GM23338 (cell line): ENCODE measurements around the gene RAD23A. TPM values are rescaled to one million over a fixed set of nuclear protein-coding genes. Genes with fewer than 3 reads are reported as not detected.

Experiments used
- ATAC-seq: fragments of 200-7000 bp; cut with Tn5 transposase; 3 replicates; pipeline ENCODE4 v1.9.1; 2020
- DNase-seq: peaks from one replicate; pipeline ENCODE4 v3.0.0-alpha.2; 2015; ENCODE audit warnings: low spot score
- H2AFZ ChIP-seq: fragments of 200-600 bp; sonication (generic); 2 replicates; pipeline ENCODE4 v1.8.0; 2016; ENCODE audit warnings: antibody characterized with exemption, mild to moderate bottlenecking, moderate library complexity
- H3F3A ChIP-seq: fragments of 200-600 bp; sonication (generic); replicated peaks from 2 replicates; pipeline ENCODE4 v1.8.0; 2017; ENCODE audit warnings: antibody characterized with exemption, mixed run types, low read depth
- H3K27ac ChIP-seq: fragments of 200-600 bp; sonication (generic); 2 replicates; pipeline ENCODE4 v1.6.1; 2016; ENCODE audit warnings: low read depth
- H3K27me3 ChIP-seq: fragments of 200-600 bp; sonication (generic); 2 replicates; pipeline ENCODE4 v1.8.0; 2016; ENCODE audit warnings: mild to moderate bottlenecking, mixed run types, moderate library complexity; ENCODE audit not compliant: insufficient read depth
- H3K36me3 ChIP-seq: fragments of 200-600 bp; sonication (generic); 2 replicates; pipeline ENCODE4 v1.8.0; 2016; ENCODE audit warnings: mild to moderate bottlenecking; ENCODE audit not compliant: insufficient read depth
- H3K4me1 ChIP-seq: fragments of 200-600 bp; sonication (generic); 2 replicates; pipeline ENCODE4 v1.8.0; 2016; ENCODE audit warnings: mild to moderate bottlenecking, moderate library complexity; ENCODE audit not compliant: insufficient read depth
- H3K4me2 ChIP-seq: fragments of 200-600 bp; sonication (generic); 2 replicates; pipeline ENCODE4 v1.7.1; 2017; ENCODE audit warnings: mixed run types
- H3K4me3 ChIP-seq: fragments of 200-600 bp; sonication (generic); 2 replicates; pipeline ENCODE4 v1.6.1; 2016; ENCODE audit warnings: mixed run types
- H3K79me2 ChIP-seq: fragments of 200-600 bp; sonication (generic); replicated peaks from 2 replicates; pipeline ENCODE4 v1.8.0; 2017; ENCODE audit warnings: mild to moderate bottlenecking; ENCODE audit not compliant: insufficient read depth
- H3K9me2 ChIP-seq: fragments of 200-600 bp; sonication (generic); 2 replicates; pipeline ENCODE4 v1.8.0; 2017; ENCODE audit not compliant: insufficient read depth
- H4K20me1 ChIP-seq: fragments of 200-600 bp; sonication (generic); replicated peaks from 2 replicates; pipeline ENCODE4 v1.8.0; 2017; ENCODE audit warnings: mild to moderate bottlenecking; ENCODE audit not compliant: insufficient read depth
- H3K27ac Mint-ChIP-seq: 2 replicates; pipeline ENCODE4 v1.8.0; 2020; ENCODE audit warnings: inconsistent platforms, mild to moderate bottlenecking, moderate library complexity, mixed read lengths
- H3K27me3 Mint-ChIP-seq: 3 replicates; pipeline ENCODE4 v1.8.0; 2022; ENCODE audit warnings: low read depth, mild to moderate bottlenecking, moderate library complexity, mixed read lengths, inconsistent platforms; ENCODE audit not compliant: insufficient read depth, poor library complexity
- H3K36me3 Mint-ChIP-seq: 3 replicates; pipeline ENCODE4 v1.8.0; 2021; ENCODE audit warnings: low read depth, mild to moderate bottlenecking, inconsistent platforms, moderate library complexity, mixed read lengths
- H3K4me1 Mint-ChIP-seq: 3 replicates; pipeline ENCODE4 v1.8.0; 2020; ENCODE audit warnings: mild to moderate bottlenecking, inconsistent platforms, mixed read lengths
- H3K4me3 Mint-ChIP-seq: 3 replicates; pipeline ENCODE4 v1.8.0; 2021; ENCODE audit warnings: moderate library complexity, mild to moderate bottlenecking, inconsistent platforms, mixed read lengths
- H3K9me3 Mint-ChIP-seq: 3 replicates; pipeline ENCODE4 v1.8.0; 2020; ENCODE audit warnings: moderate library complexity, mild to moderate bottlenecking, inconsistent platforms, mixed read lengths
- CREB1 ChIP-seq: fragments of 250-450 bp; sonication (Bioruptor Pico); IDR thresholded peaks from 2 replicates; pipeline ENCODE4 v1.5.0; 2020; ENCODE audit warnings: low read depth, mild to moderate bottlenecking, moderate library complexity
- CTCF ChIP-seq, 2 experiments: fragments of 200-600 bp in 1 of 2; sonication (generic) in 1 of 2; conservative IDR thresholded peaks; 2 replicates each; pipeline versions ENCODE4 v1.5.1 to v1.6.1; 2016 to 2017; ENCODE audit warnings: antibody characterized with exemption in 2 of 2, low read depth in 2 of 2, mild to moderate bottlenecking in 2 of 2, moderate library complexity in 1 of 2
- ETS1 ChIP-seq: IDR thresholded peaks from 2 replicates; pipeline ENCODE4 v1.6.1; 2016; ENCODE audit warnings: antibody characterized with exemption
- EZH2 ChIP-seq: fragments of 200-600 bp; sonication (generic); IDR thresholded peaks from one replicate; pipeline ENCODE4 v1.8.0; 2017; ENCODE audit warnings: antibody characterized with exemption, mild to moderate bottlenecking, low read depth; ENCODE audit not compliant: unreplicated experiment
- EZH2phosphoT487 ChIP-seq: fragments of 200-600 bp; sonication (generic); IDR thresholded peaks from one replicate; pipeline ENCODE4 v1.8.1; 2018; ENCODE audit warnings: antibody characterized with exemption; ENCODE audit not compliant: unreplicated experiment
- JUNB ChIP-seq: IDR thresholded peaks from one replicate; pipeline ENCODE4 v1.6.1; 2016; ENCODE audit warnings: antibody characterized with exemption; ENCODE audit not compliant: unreplicated experiment
- NANOG ChIP-seq: IDR thresholded peaks from 2 replicates; pipeline ENCODE4 v1.6.1; 2016; ENCODE audit warnings: antibody characterized with exemption, borderline replicate concordance
- POLR2AphosphoS5 ChIP-seq: IDR thresholded peaks from 2 replicates; pipeline ENCODE4 v1.6.1; 2016; ENCODE audit warnings: antibody characterized with exemption, low read depth
- ZNF331 ChIP-seq: fragments of 250-450 bp; sonication (Bioruptor Pico); IDR thresholded peaks from 2 replicates; pipeline ENCODE4 v1.5.0; 2020; ENCODE audit warnings: low read depth, mild to moderate bottlenecking, moderate library complexity
- polyA plus RNA-seq: library from polyadenylated mRNA; unstranded; fragments of >200 nt; fragmentation: Nextera tagmentation; extraction: Ambion mirVana; gene quantifications from 2 replicates; pipeline ENCODE4 v1.2.1, GENCODE V29; 2016
- total RNA-seq: library from RNA; depleted of rRNA; stranded (reverse); fragments of >200 nt; shearing (Covaris generic); gene quantifications from 2 replicates; pipeline ENCODE4 v1.2.3, GENCODE V29; 2014
- TF ChIP-seq, protein P1 (sequence below): fragments of 250-450 bp; sonication (Bioruptor Pico); IDR thresholded peaks from 2 replicates; pipeline ENCODE4 v1.5.0; 2020; ENCODE audit warnings: mild to moderate bottlenecking, moderate library complexity

RAD23A gene
- total and polyA plus RNA-seq, 2 experiments from 2014 or later = 69.7 to 127 TPM

DNA sequence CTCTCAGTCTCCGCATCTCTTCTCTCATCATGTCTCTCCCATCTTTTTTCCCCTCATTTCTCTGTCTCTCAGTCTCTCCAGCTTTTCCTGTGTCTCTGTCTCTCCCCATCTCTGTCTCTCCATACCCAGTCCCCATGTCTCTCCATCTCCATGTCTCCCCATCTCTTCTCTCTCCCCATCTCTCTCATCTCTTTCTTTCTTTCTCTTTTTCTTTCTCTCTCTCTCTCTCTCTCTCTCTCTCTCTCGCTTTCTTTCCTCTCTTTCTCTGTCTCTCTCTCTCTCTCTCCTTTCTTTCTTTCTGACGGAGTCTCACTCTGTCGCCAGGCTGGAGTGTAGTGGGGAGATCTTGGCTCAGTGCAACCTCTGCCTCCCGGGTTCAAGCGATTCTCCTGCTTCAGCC, 37.0 kb downstream of the RAD23A start:
- H3K27me3 Mint-ChIP-seq = peaks cover 26% of the 10 kb centered on the region
- no peaks in the 10 kb centered on the region for H3K36me3 Mint-ChIP-seq
- H3K4me3 Mint-ChIP-seq = no peak overlapping the region
- H3K9me3 Mint-ChIP-seq = no peaks in the 10 kb centered on the region
- no peaks in the 10 kb centered on the region for H3K9me2 ChIP-seq
- H3K27ac ChIP-seq = no peak overlapping the region
- H3K27me3 ChIP-seq = peaks cover 39% of the 10 kb centered on the region
- H3K27ac Mint-ChIP-seq = no peak overlapping the region
- H3K36me3 ChIP-seq = no peaks in the 10 kb centered on the region
- peak overlapping the region; percentile 91; the same call in 1 of the 2 replicates for H2AFZ ChIP-seq
- H3F3A ChIP-seq = peaks cover 13% of the 10 kb centered on the region; the same call in 1 of the 2 replicates
- DNase-seq (no peak), ATAC-seq (no peak)
- peak overlapping the region; percentile 71; the same call in 1 of the 2 replicates for H3K4me2 ChIP-seq
- peak overlapping the region; percentile 56; the same call in 1 of the 2 replicates for H3K4me3 ChIP-seq
- H3K4me1 Mint-ChIP-seq = peaks cover 9% of the 10 kb centered on the region
- no peaks in the 10 kb centered on the region for H3K79me2 ChIP-seq
- no peaks in the 10 kb centered on the region; the same call in 1 of the 2 replicates for H3K4me1 ChIP-seq
- no peaks in the 10 kb centered on the region for H4K20me1 ChIP-seq
- no peak for TF ChIP-seq EZH2
- no peak for TF ChIP-seq ZNF331 (CRISPR knock-in tag)
- no peak for TF ChIP-seq CTCF (conservative IDR thresholded peaks at IDR 0.05; ENCODE audit: low read depth in 2 of 2)

DNA sequence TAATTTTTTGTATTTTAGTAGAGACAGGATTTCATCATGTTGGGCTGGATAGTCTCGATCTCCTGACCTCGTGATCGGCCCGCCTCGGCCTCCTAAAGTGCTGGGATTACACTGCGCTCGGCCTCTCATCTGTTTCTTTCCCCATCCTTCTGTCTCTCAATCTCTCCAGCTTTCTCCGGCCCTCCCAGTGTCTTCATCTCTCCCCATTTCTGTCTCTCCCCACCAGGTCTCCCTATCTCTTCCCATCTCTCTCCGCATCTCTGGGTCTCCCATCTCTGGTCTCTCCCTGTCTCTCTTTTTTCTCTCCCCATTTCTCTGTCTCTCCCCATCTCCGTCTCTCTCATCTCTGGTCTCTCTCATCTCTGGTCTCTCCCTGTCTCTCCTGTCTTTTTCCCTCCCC, 37.4 kb downstream of the RAD23A start:
- no peak overlapping the region for H3K27ac Mint-ChIP-seq
- H2AFZ ChIP-seq = peak overlapping the region; percentile 91
- TF ChIP-seq EZH2 = no peak
- TF ChIP-seq, protein P1, sequence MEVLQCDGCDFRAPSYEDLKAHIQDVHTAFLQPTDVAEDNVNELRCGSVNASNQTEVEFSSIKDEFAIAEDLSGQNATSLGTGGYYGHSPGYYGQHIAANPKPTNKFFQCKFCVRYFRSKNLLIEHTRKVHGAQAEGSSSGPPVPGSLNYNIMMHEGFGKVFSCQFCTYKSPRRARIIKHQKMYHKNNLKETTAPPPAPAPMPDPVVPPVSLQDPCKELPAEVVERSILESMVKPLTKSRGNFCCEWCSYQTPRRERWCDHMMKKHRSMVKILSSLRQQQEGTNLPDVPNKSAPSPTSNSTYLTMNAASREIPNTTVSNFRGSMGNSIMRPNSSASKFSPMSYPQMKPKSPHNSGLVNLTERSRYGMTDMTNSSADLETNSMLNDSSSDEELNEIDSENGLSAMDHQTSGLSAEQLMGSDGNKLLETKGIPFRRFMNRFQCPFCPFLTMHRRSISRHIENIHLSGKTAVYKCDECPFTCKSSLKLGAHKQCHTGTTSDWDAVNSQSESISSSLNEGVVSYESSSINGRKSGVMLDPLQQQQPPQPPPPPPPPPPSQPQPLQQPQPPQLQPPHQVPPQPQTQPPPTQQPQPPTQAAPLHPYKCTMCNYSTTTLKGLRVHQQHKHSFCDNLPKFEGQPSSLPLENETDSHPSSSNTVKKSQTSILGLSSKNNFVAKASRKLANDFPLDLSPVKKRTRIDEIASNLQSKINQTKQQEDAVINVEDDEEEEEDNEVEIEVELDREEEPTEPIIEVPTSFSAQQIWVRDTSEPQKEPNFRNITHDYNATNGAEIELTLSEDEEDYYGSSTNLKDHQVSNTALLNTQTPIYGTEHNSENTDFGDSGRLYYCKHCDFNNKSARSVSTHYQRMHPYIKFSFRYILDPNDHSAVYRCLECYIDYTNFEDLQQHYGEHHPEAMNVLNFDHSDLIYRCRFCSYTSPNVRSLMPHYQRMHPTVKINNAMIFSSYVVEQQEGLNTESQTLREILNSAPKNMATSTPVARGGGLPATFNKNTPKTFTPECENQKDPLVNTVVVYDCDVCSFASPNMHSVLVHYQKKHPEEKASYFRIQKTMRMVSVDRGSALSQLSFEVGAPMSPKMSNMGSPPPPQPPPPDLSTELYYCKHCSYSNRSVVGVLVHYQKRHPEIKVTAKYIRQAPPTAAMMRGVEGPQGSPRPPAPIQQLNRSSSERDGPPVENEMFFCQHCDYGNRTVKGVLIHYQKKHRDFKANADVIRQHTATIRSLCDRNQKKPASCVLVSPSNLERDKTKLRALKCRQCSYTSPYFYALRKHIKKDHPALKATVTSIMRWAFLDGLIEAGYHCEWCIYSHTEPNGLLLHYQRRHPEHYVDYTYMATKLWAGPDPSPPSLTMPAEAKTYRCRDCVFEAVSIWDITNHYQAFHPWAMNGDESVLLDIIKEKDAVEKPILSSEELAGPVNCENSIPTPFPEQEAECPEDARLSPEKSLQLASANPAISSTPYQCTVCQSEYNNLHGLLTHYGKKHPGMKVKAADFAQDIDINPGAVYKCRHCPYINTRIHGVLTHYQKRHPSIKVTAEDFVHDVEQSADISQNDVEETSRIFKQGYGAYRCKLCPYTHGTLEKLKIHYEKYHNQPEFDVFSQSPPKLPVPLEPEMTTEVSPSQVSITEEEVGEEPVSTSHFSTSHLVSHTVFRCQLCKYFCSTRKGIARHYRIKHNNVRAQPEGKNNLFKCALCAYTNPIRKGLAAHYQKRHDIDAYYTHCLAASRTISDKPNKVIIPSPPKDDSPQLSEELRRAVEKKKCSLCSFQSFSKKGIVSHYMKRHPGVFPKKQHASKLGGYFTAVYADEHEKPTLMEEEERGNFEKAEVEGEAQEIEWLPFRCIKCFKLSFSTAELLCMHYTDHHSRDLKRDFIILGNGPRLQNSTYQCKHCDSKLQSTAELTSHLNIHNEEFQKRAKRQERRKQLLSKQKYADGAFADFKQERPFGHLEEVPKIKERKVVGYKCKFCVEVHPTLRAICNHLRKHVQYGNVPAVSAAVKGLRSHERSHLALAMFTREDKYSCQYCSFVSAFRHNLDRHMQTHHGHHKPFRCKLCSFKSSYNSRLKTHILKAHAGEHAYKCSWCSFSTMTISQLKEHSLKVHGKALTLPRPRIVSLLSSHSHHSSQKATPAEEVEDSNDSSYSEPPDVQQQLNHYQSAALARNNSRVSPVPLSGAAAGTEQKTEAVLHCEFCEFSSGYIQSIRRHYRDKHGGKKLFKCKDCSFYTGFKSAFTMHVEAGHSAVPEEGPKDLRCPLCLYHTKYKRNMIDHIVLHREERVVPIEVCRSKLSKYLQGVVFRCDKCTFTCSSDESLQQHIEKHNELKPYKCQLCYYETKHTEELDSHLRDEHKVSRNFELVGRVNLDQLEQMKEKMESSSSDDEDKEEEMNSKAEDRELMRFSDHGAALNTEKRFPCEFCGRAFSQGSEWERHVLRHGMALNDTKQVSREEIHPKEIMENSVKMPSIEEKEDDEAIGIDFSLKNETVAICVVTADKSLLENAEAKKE (CRISPR knock-in tag) = no peak
- TF ChIP-seq EZH2phosphoT487 = no peak
- no peak for TF ChIP-seq NANOG
- TF ChIP-seq CREB1 = no peak
- TF ChIP-seq POLR2AphosphoS5 = no peak
- TF ChIP-seq JUNB = no peak
- TF ChIP-seq ETS1 = no peak
- no peaks in the 10 kb centered on the region; the same call in 1 of the 2 replicates for H3K4me1 ChIP-seq
- peaks cover 9% of the 10 kb centered on the region for H3K4me1 Mint-ChIP-seq
- H3F3A ChIP-seq = peaks cover 13% of the 10 kb centered on the region; the same call in 1 of the 2 replicates
- no peak overlapping the region for H3K4me3 Mint-ChIP-seq
- H3K27ac ChIP-seq = no peak overlapping the region
- peak overlapping the region; percentile 71 for H3K4me2 ChIP-seq
- DNase-seq = no peak
- no peaks in the 10 kb centered on the region for H3K9me2 ChIP-seq
- no peaks in the 10 kb centered on the region for H3K79me2 ChIP-seq
- ATAC-seq = no peak
- peaks cover 39% of the 10 kb centered on the region for H3K27me3 ChIP-seq
- no peaks in the 10 kb centered on the region for H3K36me3 Mint-ChIP-seq
- no peaks in the 10 kb centered on the region for H3K36me3 ChIP-seq
- H3K4me3 ChIP-seq = peak overlapping the region; percentile 56
- peaks cover 22% of the 10 kb centered on the region for H3K27me3 Mint-ChIP-seq
- H4K20me1 ChIP-seq = no peaks in the 10 kb centered on the region
- H3K9me3 Mint-ChIP-seq = no peaks in the 10 kb centered on the region
